Stimulated activated CD4-positive, alpha-beta T cell treated with anti-CD3 and anti-CD28 coated beads, Interleukin-2, amount 100 ng/mL, for 4 hours (primary cell): ENCODE measurements around the gene FBLIM1.

Source experiments
- DNase-seq: peaks from one replicate; pipeline ENCODE4 v3.0.0-alpha.2; 2020; ENCODE audit warnings: low read depth

FBLIM1 gene

GRCh38 chr1:15758343-15758931, at the start of gene FBLIM1:
Gene FBLIM1, plus strand, starts transcription at chr1:15758795. Its CDS starts 6,189 bp downstream, at chr1:15764984.
- no peak for DNase-seq

- DNase-seq: no peak
These were observed 49.4 kb upstream of the FBLIM1 start for GRCh38 chr1:15709226-15709625.

GRCh38 chr1:15712168-15712567, 46.4 kb upstream of the FBLIM1 start:
- no peak for DNase-seq

GRCh38 chr1:15714406-15715136, 44.0 kb upstream of the FBLIM1 start:
- no peak for DNase-seq

GRCh38 chr1:15717418-15718125, 41.0 kb upstream of the FBLIM1 start:
- DNase-seq: no peak

- no peak for DNase-seq
These were observed 40.4 kb upstream of the FBLIM1 start for GRCh38 chr1:15718199-15718601.

GRCh38 chr1:15719381-15720120, 39.0 kb upstream of the FBLIM1 start:
- DNase-seq: no peak

- no peak for DNase-seq
These were observed 37.7 kb upstream of the FBLIM1 start for GRCh38 chr1:15720861-15721260.

GRCh38 chr1:15722411-15722810, 36.2 kb upstream of the FBLIM1 start:
- no peak for DNase-seq

- DNase-seq: no peak
These were observed 35.6 kb upstream of the FBLIM1 start for GRCh38 chr1:15722836-15723532.

- DNase-seq: no peak
These were observed 34.9 kb upstream of the FBLIM1 start for GRCh38 chr1:15723631-15724246.

- DNase-seq: no peak
These were observed 33.4 kb upstream of the FBLIM1 start for GRCh38 chr1:15724949-15725880.

- DNase-seq: no peak
These were observed 32.1 kb upstream of the FBLIM1 start for GRCh38 chr1:15726508-15726907.

GRCh38 chr1:15727021-15727420, 31.6 kb upstream of the FBLIM1 start:
- no peak for DNase-seq

- DNase-seq: no peak
These were observed 31.2 kb upstream of the FBLIM1 start for GRCh38 chr1:15727424-15727823.

- no peak for DNase-seq
These were observed 30.6 kb upstream of the FBLIM1 start for GRCh38 chr1:15727866-15728534.

- no peak for DNase-seq
These were observed 29.5 kb upstream of the FBLIM1 start for GRCh38 chr1:15728937-15729657.

- no peak for DNase-seq
These were observed 28.2 kb upstream of the FBLIM1 start for GRCh38 chr1:15730423-15730822.

GRCh38 chr1:15730936-15731335, 27.7 kb upstream of the FBLIM1 start:
- no peak for DNase-seq
